Prostate gland (tissue), 2 donors: ENCODE data around the gene MAML3.

Source experiments
- CTCF ChIP-seq, 4 experiments: fragments of 200-600 bp in 2 of 4; fragments of 450-650 bp in 2 of 4; sonication (generic) in 2 of 4; IDR thresholded peaks; 1 replicate in 3 of 4; 2 replicates in 1 of 4; pipeline ENCODE4 v1.5.1; 2016 to 2019; ENCODE audit warnings: antibody characterized with exemption in 4 of 4, mild to moderate bottlenecking in 2 of 4, moderate library complexity in 2 of 4
- POLR2A ChIP-seq: fragments of 450-650 bp; IDR thresholded peaks from one replicate; pipeline ENCODE4 v1.6.1; 2016; ENCODE audit warnings: antibody characterized with exemption, mild to moderate bottlenecking

- TF ChIP-seq POLR2A (no peak), CTCF (IDR thresholded peaks at IDR 0.05) (no peak)
Measured at GRCh38 chr4:139872274-139872673, 281.7 kb downstream of the MAML3 start.
